Measurements from ENCODE around the gene LHPP.

LHPP gene

DNA sequence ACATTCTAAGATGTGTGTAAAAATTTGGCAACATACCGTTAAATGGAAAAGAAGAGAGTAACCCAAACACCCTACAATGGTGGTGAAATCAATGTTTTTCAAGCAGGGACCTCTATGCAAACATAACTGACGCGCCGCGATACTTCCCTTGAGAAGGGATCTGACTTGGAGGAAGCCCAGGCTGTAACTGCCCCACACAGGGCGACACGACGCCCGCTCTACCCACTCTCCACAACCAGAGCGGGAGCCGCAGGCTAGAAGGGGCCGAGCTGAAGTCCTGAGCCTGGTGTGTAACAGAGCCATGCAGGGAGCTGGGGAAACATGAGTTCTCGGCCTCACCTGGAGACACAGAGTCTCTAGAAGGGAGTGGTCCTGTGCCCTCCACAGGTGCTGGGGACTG lies 162.4 kb downstream of the LHPP start:
- DNase-seq (ENCODE audit: low read depth in 2 of 2), result no peak

GRCh38 chr10:124624466-124624865 lies 162.8 kb downstream of the LHPP start:
- DNase-seq (ENCODE audit: low read depth in 2 of 2), result no peak

- DNase-seq (ENCODE audit: low read depth in 2 of 2), result no peak
Measured at GRCh38 chr10:124624895-124625294, 163.3 kb downstream of the LHPP start.

DNA sequence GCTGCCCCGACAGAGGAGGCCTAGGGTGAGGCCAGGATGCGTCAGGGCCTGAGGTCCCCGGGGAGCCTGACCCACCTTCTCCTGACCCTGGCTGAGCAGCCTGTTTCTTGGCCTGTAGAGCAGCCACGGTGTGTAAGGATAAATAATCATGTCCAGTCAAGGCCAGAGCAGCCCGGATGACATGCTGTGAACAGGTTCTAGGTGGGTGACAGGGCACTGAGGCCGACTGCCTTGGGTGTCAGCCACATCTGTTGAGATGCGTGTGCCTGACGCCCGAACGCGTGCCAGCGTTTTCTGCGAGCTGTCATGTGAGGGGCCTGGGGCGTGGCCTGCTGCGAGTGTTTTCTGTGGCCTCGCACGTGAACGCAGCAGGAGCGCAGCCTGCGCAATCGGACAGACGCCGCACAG lies 164.2 kb downstream of the LHPP start:
- no peak for DNase-seq (ENCODE audit: low read depth in 2 of 2)

- no peak for DNase-seq (ENCODE audit: low read depth in 2 of 2)
Measured at GRCh38 chr10:124626759-124627380, 165.2 kb downstream of the LHPP start.

- no peak for DNase-seq (ENCODE audit: low read depth in 2 of 2)
Measured at GRCh38 chr10:124627866-124628675, 166.4 kb downstream of the LHPP start.

DNA sequence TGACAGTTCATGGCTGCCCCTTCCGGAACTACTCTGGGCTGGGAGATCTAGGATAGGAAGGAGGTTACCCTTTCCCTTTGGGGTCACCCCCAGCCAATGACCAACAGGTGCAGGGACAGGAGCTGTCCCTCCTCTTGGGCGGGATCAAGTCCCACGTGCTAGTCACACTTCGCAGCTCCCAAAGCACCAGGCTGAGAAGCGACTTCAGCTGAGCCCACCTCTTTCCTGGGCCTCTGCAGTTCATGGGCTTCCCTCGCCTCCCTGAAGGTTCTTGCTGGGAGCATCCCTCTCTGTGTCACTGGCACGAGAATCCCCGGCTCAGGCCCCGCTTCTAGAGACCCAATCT lies 167.0 kb downstream of the LHPP start:
- no peak for DNase-seq (ENCODE audit: low read depth in 2 of 2)

- no peak for DNase-seq (ENCODE audit: low read depth in 2 of 2)
Measured at GRCh38 chr10:124629415-124629814, 167.8 kb downstream of the LHPP start.

GRCh38 chr10:124629842-124630241 lies 168.2 kb downstream of the LHPP start:
- no peak for DNase-seq (ENCODE audit: low read depth in 2 of 2)

GRCh38 chr10:124630551-124630950 lies 168.9 kb downstream of the LHPP start:
- no peak for DNase-seq (ENCODE audit: low read depth in 2 of 2)

GRCh38 chr10:124632064-124632531 lies 170.5 kb downstream of the LHPP start:
- no peak for DNase-seq (ENCODE audit: low read depth in 2 of 2)

DNA sequence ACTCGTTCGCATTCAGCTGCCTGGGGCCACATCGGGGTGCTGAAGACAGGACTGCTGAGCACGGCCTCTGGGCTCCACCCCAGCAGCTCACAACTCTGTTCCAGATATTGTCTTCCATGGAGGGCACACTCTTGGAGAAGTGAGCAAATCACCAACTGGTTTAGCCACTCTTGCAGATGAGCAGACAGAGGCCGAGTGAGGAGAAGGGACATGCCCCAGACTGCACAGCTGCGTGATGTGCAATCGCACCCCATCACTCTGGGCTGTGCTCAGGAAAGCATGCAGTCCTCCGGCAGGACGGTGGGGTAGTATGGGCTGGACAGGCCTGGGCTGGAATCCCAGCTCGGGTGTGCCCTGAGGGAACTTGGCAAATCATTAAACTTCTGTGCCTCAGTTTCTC lies 170.9 kb downstream of the LHPP start:
- DNase-seq (ENCODE audit: low read depth in 2 of 2), result no peak

DNA sequence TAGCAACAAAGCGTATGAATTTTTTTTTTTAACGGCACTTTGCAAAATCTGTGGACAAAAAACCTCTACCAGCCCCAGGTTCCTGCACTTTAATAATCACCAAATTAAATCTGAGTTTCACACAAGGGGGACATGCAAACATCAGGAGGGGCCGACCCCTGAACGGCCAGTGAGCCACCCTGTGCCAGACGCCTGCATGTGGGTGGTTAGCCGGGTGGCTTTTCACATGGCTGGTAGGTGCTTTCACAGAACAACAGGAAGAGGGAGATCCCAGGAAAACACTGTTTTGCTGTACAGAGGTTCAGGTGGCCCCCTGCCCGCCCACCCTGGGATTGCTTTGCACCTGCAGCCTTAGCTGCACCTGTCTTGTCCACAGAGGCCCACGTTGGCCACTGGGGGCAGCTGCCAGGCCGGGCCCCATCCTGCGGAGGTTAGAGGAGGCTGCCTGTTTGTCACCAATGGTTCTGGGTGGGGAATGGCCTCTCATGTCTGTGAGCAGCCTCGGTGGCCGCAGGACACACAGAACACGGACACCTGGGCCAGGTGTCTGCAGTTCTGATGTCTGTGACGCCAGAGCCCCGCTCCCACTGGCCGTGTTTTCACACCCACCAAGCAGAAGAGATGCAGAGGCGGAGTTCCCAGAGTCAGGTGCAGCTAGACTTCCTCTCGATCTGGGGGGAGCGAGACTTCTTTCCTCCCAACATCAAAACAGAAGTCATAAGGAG lies 174.8 kb downstream of the LHPP start:
- DNase-seq (ENCODE audit: low read depth in 2 of 2), result no peak

- DNase-seq (ENCODE audit: low read depth in 2 of 2), result no peak
Measured at GRCh38 chr10:124637091-124637700, 175.6 kb downstream of the LHPP start.

DNA sequence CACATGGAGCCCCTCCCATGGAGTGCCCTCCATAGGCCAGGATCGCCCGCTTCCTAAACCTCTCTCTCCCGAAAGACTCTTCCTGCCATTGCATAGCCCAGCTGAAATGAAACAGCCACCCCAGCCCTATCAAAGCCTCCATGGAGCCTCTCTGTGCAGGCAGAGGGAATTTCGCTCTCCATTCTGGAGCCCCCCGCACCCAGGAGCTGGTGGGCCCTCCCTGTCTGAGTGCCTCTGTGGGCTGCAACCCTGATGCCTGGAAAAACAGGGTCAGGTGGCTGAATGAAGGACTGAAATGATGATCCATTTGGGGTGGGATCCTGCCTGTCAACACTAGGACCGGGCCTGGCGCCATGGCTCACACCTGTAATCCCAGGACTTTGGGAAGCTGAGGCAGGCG lies 176.1 kb downstream of the LHPP start:
- no peak for DNase-seq (ENCODE audit: low read depth in 2 of 2)

GRCh38 chr10:124639206-124639605 lies 177.6 kb downstream of the LHPP start:
- DNase-seq (ENCODE audit: low read depth in 2 of 2), result no peak

GRCh38 chr10:124639646-124640045 lies 178.0 kb downstream of the LHPP start:
- DNase-seq (ENCODE audit: low read depth in 2 of 2), result no peak

DNA sequence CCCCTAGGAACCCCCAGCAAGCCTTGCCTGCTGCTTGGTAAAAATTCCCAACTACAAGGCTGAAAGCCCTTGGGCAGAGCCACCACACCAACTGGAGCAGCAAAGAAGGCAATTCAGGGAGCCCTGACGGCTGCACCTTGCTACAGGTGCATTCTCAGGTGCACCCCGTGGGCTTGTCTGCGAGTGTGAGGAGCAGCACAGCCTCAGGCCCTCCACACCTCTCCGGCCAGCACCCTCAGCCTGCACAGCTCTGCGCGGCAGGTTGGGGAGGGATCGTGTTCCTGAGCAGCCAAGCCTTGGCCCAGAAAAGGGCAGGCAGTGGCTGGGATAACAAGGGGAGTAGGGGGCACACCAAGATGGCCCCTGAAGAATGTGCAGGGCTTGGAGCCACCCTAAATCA lies 178.4 kb downstream of the LHPP start:
- DNase-seq (ENCODE audit: low read depth in 2 of 2), result no peak

DNA sequence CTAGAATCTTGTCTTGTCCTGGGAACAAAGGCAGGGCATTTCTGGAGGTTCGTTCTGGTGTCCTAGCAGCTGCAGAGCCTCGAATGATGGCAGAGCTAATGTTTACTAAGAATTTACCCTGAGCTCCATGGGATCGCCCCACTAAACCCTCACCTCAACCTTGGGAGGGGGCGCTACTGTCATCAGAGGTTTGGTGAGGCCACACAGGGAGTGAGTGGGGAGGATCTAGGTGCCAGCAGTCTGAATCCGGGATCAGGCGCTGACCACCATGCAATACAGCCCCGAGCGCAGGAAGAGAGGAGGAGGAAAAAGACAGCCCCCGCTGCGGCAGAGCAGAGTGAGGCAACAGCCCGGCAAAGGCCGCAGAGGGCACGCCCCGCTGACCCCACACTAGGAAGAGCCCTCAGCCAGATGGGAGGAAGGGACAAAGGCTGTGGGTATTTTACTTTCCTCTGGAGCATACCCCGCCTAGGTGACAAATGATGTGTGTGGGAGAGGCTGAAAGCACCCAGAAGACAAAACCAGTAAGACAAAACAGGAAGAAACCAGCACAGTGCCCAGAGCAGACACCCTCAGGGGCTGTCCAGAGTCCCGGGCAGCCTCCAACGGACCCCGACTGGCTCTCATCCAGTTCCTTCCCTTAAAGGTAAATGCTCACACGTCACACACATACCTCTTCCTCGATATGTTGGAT lies 179.1 kb downstream of the LHPP start:
- no peak for DNase-seq (ENCODE audit: low read depth in 2 of 2)

DNA sequence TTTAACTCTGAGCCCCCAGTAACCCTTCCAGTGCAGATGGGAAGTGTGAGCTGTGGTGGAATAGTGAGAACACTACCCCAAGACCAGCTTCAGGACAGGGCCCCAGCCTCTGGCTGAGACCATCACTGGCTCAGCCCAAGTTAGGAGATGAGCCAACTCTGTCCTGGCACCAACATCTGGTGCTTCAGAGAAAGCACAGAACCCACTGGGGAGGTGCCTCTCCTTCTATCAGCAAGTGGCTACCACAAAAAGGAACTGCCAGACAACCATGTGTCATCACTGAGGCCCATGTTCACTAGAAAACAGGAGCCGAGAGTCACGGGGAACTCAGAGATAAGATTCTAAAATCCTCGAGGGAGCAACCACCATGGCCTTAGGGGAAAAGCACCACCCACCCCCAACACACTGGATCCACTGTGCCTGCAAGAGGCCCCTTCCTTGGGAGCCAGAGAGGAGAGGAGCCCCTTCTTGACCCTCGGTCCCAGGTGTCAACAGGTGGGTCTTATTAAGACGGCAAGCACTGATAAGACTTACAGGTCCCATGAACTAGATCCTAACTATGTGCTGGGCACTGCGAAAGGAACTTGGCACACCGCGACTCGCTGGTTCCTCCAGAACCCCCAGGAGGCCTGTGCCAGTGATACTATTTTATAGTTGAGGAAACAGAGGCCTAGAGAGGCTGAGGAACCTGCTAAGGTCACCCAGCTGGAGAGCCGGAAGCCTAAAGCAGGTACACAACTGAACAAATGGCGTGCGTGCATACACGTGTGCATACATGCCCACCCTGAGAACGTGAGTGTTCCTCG lies 179.9 kb downstream of the LHPP start:
- DNase-seq (ENCODE audit: low read depth in 2 of 2), result peak in 1 of 2 donors; percentile 28
